GM12892 (cell line): Measurements from ENCODE around the gene CBFA2T2.

Experiments
- DNase-seq: peaks from one replicate; pipeline ENCODE4 v3.0.0; 2011; ENCODE audit not compliant: insufficient read length
- FAIRE-seq: peaks from 2 replicates; lab custom pipeline; 2011; peaks lifted over from hg19 to GRCh38; lab: Jason Lieb, UNC
- POLR2A ChIP-seq: IDR thresholded peaks from 2 replicates; pipeline ENCODE4 v1.6.1; 2011; ENCODE audit warnings: low read depth, low read length, control low read depth
- POLR2AphosphoS5 ChIP-seq: IDR thresholded peaks from 2 replicates; pipeline ENCODE4 v1.6.1; 2011; ENCODE audit warnings: low read depth, low read length, control low read depth
- TAF1 ChIP-seq: IDR thresholded peaks from 2 replicates; pipeline ENCODE4 v1.6.1; 2011; ENCODE audit warnings: low read depth, mild to moderate bottlenecking, control low read depth, low read length, borderline replicate concordance

The CBFA2T2 gene

DNA sequence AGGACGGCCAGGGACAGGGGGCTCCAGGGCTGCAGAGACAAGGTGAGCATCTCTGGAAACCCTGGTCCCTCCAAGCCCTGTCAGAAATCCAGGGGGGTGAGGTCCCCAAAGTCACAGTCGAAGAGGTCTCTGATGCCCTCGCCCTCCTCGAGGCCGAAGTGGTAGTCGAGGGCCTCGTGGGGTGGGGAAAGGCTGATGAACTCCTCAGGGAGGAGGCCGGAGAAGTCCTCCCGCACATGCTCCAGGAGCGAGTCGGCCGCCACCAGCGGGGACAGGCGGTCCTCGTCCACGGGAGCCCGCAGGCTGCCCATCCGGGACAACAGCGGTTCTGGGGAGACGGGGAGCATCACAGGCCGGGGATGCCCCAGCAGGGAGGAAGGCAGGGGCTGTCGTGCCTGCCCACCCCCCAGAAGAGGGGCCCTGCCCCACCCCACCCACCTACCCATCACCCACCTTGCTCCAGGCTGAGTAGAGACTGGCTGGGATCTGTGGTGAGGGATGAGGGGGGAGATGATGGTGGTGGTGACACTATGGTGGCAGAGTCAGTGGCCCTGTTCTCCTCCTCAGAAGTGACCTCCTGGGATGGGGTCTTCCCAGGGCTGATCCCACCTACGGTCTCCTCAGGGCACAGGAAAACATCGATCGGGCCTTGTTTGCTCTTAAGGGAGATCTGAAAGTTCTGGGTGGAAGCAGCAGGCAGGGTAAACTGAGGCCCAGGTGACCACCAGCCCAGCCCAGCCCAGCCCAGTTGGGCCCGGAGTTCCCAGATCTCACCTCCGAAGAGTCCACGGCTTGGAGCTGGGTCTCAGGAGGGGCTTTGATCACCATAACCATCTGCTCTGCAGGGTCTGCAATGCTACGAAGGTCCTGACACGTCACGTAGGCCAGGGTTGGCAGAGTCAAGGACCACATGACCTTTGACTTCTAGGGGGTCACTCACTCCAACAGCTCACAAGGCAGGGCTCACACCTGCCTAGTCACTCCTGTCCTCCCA is 187.1 kb downstream of the CBFA2T2 start:
- FAIRE-seq: no peak
- DNase-seq: no peak
- TF ChIP-seq TAF1: no peak
- TF ChIP-seq POLR2A: no peak
- TF ChIP-seq POLR2AphosphoS5: no peak; the same call in 1 of the 2 replicates

DNA sequence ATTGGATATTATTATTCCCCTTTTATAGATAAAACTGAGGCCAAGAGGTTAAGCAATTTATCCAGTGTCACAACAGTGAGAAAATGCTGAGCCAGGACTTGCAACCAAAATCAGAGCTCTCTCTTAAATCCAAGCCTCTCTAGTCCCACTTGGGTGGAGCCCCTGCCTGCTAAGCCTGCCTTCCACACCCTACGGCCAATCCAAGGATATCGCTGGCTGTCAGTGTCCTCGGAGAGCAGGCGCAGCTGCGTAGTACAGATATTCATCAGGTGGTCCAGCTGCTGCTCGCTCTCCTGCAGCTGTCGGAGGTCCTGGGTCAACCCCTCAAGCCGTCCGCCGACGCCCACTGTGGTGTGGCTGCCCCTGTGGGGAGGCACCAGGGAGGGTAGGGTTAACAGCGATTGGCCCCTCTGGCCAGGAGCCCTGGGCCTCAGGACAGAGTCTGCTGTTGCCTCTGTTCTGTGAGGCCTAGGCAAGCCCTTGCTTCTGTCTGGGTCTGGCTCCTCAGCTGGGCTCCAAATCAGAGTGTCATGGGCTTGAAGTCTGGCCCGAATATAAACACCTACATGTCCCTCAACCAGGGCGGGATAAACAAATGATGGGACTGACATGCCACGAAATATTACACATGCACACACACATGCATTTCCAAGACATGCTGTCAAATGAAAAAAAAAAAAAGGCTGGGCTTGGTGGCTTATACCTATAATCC is 188.3 kb downstream of the CBFA2T2 start:
- DNase-seq: no peak
- no peak for FAIRE-seq
- no peak for TF ChIP-seq TAF1
- no peak; the same call in 1 of the 2 replicates for TF ChIP-seq POLR2A
- TF ChIP-seq POLR2AphosphoS5: no peak

DNA sequence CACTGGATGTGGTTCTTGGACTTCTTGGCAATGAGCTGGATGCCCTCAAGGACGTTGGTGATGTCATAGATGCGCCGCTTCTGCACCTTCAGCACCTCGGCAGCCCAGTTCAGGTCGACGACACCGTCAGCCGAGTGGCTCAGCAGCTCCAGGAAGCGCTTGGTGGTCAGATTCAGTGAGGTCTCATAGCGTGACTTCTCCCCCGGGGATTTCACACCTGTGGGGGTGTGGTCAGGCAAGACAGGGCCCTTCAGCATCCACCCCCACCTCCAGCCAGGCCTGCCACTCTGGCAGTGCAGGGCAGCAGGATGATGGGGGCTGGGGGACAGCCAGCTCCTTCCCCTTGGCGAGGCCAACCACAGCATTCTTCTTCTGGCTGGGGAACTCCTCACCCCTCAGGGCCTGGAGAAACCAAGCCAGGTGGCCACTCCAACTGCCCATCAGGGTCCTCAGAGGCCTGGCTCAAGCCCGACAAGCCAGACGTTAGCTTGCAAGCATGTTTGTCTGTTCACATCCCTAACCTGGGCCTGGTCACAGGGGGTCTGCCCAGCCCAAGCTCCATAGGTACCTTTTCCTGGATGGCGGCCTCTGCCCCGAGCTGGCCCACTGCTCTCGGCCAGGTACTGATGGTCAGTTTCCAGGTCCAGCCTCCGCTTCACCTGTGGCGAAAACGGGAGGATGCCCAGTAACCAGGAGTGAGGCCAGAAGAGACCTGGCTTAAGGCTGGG is 190.0 kb downstream of the CBFA2T2 start:
- peak; percentile 71 for DNase-seq
- FAIRE-seq: peak; percentile 77
- TF ChIP-seq TAF1: no peak
- 0 out of 2 replicates have a peak, but pooled peaks have one; percentile 49 for TF ChIP-seq POLR2AphosphoS5
- peak; percentile 60 for TF ChIP-seq POLR2A

DNA sequence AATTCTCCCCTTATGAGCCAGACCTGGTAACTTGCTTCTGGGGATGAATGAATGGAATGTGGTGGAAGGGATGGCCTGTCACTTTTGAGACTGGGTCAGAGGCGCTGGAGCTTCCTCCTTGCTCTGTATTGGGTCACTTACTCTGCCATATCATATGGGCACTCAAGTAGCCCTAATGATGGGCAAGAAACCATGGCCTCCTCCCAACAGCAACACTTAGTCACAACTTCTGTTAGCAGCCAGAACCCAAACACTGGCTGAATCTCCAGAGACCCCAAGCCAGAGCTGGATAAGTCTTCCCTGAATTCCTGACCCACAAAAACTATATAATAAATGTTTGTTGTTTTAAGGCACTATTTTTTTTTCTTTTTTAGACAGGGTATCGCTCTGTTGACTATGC is 190.8 kb downstream of the CBFA2T2 start:
- TF ChIP-seq POLR2AphosphoS5: no peak
- no peak for TF ChIP-seq POLR2A
- TF ChIP-seq TAF1: no peak
- no peak for FAIRE-seq
- no peak for DNase-seq

DNA sequence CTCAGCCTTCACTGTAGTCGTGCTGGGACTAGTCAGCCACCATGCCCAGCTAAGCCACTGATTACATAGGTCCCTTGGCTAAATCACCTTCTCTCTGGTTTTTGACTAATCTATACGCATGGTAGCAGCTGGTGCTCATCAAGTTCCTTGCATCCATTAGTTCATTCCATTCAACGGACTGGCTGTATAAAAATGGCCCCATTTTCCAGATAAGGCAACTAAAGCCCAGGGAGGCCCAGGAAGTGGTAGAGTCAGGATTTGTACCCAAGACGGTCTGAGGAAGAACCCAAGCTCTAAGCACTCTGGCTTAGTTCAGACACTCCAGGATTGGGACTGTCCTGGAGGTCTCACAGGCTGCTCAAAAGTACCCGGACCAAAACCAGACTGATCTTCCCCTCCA is 191.4 kb downstream of the CBFA2T2 start:
- TF ChIP-seq POLR2AphosphoS5: no peak
- DNase-seq (no peak), FAIRE-seq (no peak)

DNA sequence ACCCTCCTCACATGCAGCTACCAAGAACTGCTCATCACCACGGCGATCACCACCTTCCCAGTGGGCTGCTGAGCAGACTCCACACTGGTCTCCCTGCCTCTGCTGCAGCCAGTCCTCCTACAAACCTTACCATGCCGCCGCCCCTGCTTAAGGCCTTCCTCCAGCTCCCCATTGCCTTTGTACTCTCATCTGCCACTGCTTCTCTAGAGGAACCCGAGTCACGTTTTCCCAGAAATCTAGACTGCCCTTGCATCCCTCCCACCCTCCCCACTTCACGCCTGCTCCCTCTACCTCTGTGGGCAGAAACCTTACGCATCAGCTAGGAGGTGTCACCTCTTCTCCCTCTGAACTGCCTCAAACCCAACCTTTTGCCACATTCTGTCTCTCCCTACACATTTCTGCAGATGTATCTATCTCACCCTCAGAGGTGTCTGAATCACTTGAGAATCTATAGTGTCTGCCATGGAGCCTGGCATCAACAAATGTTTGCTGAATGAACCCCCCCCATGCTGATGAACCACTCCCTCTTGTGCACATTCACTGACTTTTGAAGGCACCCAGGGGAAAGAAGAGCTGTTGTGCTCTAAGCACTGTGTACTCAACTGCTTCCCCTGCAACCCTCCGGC is 191.9 kb downstream of the CBFA2T2 start:
- FAIRE-seq (no peak), DNase-seq (no peak)
- TF ChIP-seq TAF1 (no peak), POLR2AphosphoS5 (no peak; the same call in 1 of the 2 replicates), POLR2A (no peak)

DNA sequence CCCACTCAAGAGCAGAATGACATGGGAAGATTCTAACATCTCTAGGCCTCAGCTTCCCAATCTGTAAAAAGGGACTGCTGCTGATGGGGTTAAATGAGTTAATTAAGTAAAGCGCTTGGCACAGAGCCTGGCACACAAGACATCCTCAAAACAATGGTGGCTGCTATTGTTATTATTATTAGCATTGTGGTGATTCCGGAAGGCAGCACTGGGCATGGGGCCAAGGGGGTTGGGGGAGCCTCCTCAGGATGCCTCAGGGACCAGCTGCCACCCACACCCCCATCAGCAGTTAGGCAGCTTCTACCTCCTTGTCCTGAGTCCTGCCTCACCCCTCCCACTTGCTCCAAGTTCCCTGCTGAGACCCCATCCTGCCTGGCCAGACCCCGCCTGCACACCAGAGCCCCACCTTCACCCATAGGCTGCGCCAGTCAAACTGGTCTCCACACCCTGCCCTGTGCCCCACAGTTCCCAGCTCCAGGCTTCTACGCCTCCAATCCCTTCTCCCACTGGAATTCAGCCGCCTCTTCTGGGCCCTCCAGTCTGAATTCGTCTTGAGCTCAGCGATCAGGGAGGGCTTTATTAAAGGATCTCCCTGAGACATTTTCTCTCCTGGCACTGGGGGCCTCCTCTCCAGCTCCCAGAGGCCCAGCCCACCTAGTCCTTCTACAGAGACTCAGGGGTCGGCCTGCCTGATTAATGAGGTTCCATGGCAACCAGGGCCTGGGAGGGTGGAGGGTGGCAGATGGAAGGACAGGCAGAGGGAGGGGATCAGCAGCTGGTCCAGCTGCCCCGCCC is 194.8 kb downstream of the CBFA2T2 start:
- FAIRE-seq (no peak), DNase-seq (no peak)
- no peak for TF ChIP-seq POLR2AphosphoS5

DNA sequence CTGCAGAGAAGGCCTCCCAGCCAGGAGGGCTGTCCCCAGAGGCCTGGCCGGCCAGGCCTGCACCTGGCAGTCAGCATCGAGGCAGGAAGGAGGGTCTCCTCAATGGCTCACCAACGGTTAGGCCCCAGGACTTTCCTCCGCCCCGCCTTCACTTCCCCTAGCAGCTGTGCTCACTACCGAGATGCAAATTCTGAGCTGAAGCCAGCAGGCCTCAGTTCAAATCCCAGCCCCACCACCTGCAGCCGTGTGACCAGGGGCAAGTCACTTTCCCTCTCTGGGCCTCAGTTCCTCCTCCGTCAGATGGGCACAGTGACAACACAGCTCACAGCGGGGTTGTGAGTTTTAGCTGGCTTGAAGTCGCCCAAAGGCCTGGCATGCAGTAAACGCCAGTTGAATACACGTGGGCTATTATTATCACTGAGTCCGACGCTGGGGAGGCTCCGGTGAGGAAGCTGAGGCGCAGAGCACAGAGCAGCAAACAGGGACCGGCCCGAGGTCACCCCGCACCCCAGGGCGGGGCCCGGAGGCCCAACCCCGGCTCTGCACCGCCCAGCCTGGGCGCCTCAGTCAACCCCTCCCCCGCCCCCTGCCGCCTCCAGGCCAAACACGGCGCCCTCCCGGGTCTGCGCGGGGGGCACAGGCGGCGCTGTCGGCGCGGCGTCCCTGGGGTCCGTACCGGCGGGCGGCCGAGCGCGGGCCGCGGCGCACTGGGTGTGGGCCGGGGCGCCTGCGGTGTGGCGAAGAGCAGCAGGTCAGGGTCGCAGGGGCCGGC is 195.6 kb downstream of the CBFA2T2 start:
- DNase-seq (peak; percentile 79), FAIRE-seq (peak; percentile 86)
- TF ChIP-seq TAF1: no peak
- peak; percentile 54; the same call in 1 of the 2 replicates for TF ChIP-seq POLR2A

DNA sequence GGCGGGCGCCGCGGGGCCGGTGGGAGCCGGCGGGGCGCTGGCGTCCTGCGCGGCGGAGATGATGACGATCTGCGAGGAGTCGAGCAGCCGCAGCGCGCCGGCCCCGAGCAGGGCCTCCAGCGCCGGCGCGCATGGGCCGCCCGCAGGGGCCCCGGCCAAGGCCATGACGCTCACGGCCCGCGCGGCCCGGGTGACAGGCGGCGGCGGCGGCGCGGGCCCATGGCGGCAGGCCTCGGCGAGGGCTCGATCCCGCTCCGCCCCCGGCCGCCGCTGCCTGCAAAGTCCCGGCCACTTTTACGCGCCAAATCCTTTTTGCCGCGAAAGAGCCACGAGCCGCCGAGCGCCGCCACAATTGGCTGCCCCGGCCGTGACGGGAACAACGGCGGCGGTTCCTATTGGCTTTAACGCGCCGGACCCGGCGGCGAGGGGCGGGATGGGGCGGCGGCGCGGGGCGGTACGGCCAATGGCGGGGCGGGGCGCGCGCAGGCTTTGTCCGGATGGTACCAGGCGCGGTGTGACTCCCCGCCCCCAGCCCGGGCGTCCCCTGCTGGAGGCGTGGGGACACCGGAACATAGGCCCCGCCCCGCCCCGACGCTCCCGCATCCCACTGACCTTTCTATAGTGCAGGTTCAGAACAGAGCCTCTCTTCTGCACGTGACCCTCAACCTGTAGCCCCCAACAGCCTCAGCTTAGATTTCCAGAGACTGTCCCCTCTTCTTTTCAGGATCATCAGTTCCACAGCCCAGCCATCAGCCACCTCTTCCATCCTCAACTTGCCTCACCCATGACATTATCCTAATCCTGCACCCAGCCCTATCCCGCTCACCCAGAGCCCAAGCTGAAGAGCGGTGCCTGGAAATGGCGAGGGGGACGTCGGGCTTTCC is 196.4 kb downstream of the CBFA2T2 start, which contains the start of gene E2F1:
Gene E2F1, minus strand, starts transcription at position 286 of the 884 bp plus-strand sequence. Its CDS starts 121 bp downstream, at position 165.
- FAIRE-seq (peak; percentile 85), DNase-seq (peak; percentile 98)
- TF ChIP-seq POLR2AphosphoS5: no peak
- no peak for TF ChIP-seq TAF1
- TF ChIP-seq POLR2A: no peak; the same call in 1 of the 2 replicates
